ENCODE results near the gene PHLDA2.

GRCh38 chr11:2922655-2923054, 6.6 kb downstream of the PHLDA2 start:
- TF ChIP-seq POLR2AphosphoS5 (IDR thresholded peaks at IDR 0.05; ENCODE audit: low read depth, low read length) = no peak
- TF ChIP-seq, protein P1, sequence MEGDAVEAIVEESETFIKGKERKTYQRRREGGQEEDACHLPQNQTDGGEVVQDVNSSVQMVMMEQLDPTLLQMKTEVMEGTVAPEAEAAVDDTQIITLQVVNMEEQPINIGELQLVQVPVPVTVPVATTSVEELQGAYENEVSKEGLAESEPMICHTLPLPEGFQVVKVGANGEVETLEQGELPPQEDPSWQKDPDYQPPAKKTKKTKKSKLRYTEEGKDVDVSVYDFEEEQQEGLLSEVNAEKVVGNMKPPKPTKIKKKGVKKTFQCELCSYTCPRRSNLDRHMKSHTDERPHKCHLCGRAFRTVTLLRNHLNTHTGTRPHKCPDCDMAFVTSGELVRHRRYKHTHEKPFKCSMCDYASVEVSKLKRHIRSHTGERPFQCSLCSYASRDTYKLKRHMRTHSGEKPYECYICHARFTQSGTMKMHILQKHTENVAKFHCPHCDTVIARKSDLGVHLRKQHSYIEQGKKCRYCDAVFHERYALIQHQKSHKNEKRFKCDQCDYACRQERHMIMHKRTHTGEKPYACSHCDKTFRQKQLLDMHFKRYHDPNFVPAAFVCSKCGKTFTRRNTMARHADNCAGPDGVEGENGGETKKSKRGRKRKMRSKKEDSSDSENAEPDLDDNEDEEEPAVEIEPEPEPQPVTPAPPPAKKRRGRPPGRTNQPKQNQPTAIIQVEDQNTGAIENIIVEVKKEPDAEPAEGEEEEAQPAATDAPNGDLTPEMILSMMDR (IDR thresholded peaks at IDR 0.05) = no peak
- TF ChIP-seq, protein P2, sequence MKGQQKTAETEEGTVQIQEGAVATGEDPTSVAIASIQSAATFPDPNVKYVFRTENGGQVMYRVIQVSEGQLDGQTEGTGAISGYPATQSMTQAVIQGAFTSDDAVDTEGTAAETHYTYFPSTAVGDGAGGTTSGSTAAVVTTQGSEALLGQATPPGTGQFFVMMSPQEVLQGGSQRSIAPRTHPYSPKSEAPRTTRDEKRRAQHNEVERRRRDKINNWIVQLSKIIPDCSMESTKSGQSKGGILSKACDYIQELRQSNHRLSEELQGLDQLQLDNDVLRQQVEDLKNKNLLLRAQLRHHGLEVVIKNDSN (IDR thresholded peaks at IDR 0.05; ENCODE audit: borderline replicate concordance, low read depth) = no peak
- no peak for TF ChIP-seq TCF12 (IDR thresholded peaks at IDR 0.05)
- no peak for TF ChIP-seq USF2 (IDR thresholded peaks at IDR 0.05; ENCODE audit: borderline replicate concordance, low read depth, low read length)
